OCI-LY7 (cell line): Measurements from ENCODE around the gene UMAD1. TPM values are rescaled to one million over a fixed set of nuclear protein-coding genes. Genes with fewer than 3 reads are reported as not detected.

ENCODE experiments used
- BruUV-seq: library from RNA; stranded (reverse); fragments of 400-500 nt; replicated peaks from 2 replicates; lab custom pipeline; 2021; lab: Mats Ljungman, UMichigan
- CTCF ChIA-PET: fragments of 300-600 bp; sonication (Branson Sonifier 250); formaldehyde crosslinking; loops from one replicate; lab custom pipeline; 2022; ENCODE audit warnings: antibody characterized with exemption; ENCODE audit not compliant: unreplicated experiment; lab: Charles Lee
- POLR2A ChIA-PET: fragments of 300-600 bp; sonication (Branson Sonifier 250); formaldehyde crosslinking; loops from one replicate; lab custom pipeline; 2022; ENCODE audit warnings: antibody characterized with exemption; lab: Charles Lee
- DNase-seq: peaks from one replicate; pipeline ENCODE4 v3.0.0-alpha.2; 2015; ENCODE audit warnings: low spot score
- H2AFZ ChIP-seq: fragments of 200-600 bp; sonication (generic), shearing (Covaris generic); 2 replicates; pipeline ENCODE4 v1.6.1; 2014; ENCODE audit warnings: mild to moderate bottlenecking, antibody characterized with exemption, low read length, moderate library complexity
- H3K27ac ChIP-seq: fragments of 200-600 bp; sonication (generic); 2 replicates; pipeline ENCODE4 v1.5.1; 2014; ENCODE audit warnings: mixed run types, low read depth, mild to moderate bottlenecking, moderate library complexity, low read length, inconsistent platforms; ENCODE audit not compliant: poor library complexity, severe bottlenecking
- H3K36me3 ChIP-seq: fragments of 200-600 bp; sonication (generic); 2 replicates; pipeline ENCODE4 v1.6.1; 2014; ENCODE audit warnings: mild to moderate bottlenecking, antibody characterized with exemption, low read length, moderate library complexity, mixed read lengths; ENCODE audit not compliant: insufficient read depth
- H3K4me1 ChIP-seq: fragments of 200-600 bp; sonication (generic); 2 replicates; pipeline ENCODE4 v1.5.1; 2014; ENCODE audit warnings: mild to moderate bottlenecking, low read length; ENCODE audit not compliant: insufficient read depth, poor library complexity, severe bottlenecking
- H3K4me2 ChIP-seq: fragments of 200-600 bp; sonication (generic); 2 replicates; pipeline ENCODE4 v1.6.1; 2014; ENCODE audit warnings: mild to moderate bottlenecking, low read length
- H3K4me3 ChIP-seq: fragments of 200-600 bp; sonication (generic); 2 replicates; pipeline ENCODE4 v1.5.1; 2014; ENCODE audit warnings: mild to moderate bottlenecking, low read depth, low read length; ENCODE audit not compliant: poor library complexity, severe bottlenecking
- H3K79me2 ChIP-seq: fragments of 200-600 bp; sonication (generic); 2 replicates; pipeline ENCODE4 v1.6.1; 2016; ENCODE audit warnings: low read depth, mild to moderate bottlenecking, low read length, moderate library complexity, mixed read lengths; ENCODE audit not compliant: insufficient read depth
- H3K9me2 ChIP-seq: fragments of 200-600 bp; sonication (generic); 2 replicates; pipeline ENCODE4 v1.6.1; 2016; ENCODE audit warnings: mild to moderate bottlenecking, low read length, mixed read lengths; ENCODE audit not compliant: insufficient read depth
- H3K9me3 ChIP-seq: fragments of 200-600 bp; sonication (generic); 2 replicates; pipeline ENCODE4 v1.6.1; 2014; ENCODE audit warnings: mild to moderate bottlenecking, mixed run types, low read length, mixed read lengths
- H4K20me1 ChIP-seq: fragments of 200-600 bp; sonication (generic); 2 replicates; pipeline ENCODE4 v1.6.1; 2014; ENCODE audit warnings: mild to moderate bottlenecking, antibody characterized with exemption, low read length, moderate library complexity, mixed read lengths; ENCODE audit not compliant: insufficient read depth
- EZH2phosphoT487 ChIP-seq: fragments of 200-600 bp; sonication (generic); IDR thresholded peaks from 2 replicates; pipeline ENCODE4 v1.6.1; 2018; ENCODE audit warnings: low read depth, borderline replicate concordance, mild to moderate bottlenecking, mixed run types, antibody characterized with exemption, low read length, moderate library complexity, mixed read lengths
- intact Hi-C: fragments of 100-400 bp; cut with micrococcal nuclease; formaldehyde crosslinking; loops from one replicate; pipeline ENCODE4 v1.10.0; 2022; ENCODE audit not compliant: unreplicated experiment
- total RNA-seq, 2 experiments: library from RNA; depleted of rRNA in 1 of 2; stranded (reverse); fragments of >200 nt in 1 of 2; shearing (Covaris generic) in 1 of 2; gene quantifications; 2 replicates each; pipeline ENCODE4 v1.2.3, GENCODE V29; 2014 to 2022
- TF ChIP-seq, protein P1 (sequence below): fragments of 200-600 bp; sonication (generic); conservative IDR thresholded peaks from 2 replicates; pipeline ENCODE4 v1.5.1; 2014; ENCODE audit warnings: mild to moderate bottlenecking, antibody characterized with exemption, low read length, moderate library complexity, mixed read lengths

Gene UMAD1
- total RNA-seq, 2 experiments from 2014 or later: 8.7 to 15.2 TPM

DNA sequence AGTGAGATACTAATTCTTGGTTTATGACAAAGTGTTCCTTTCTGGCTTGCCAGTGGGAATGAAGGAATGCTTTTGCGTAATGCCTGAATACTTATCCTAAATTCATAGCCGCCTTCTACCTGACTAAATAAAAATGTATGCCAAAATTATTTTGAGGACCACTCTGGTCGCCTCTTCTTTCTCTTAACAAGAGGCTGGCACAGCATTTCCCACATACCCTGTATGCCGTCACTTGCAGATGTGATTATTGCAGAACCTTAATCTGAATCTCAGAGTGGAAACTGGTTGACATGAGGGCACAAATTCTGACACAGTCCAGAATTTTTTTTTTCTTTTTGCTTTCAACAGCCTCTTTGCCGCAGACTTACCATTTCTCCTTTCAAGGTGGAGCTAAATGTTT is 203.4 kb downstream of the UMAD1 start:
- ChIA-PET CTCF (no interaction called here), POLR2A (interaction anchor here (0.7 to 1.6 kb wide), 2 partner anchors 42 to 111 kb away, joined by 3 to 6 read pairs; no protein-coding TSS in a partner anchor)
- no TSS peak for BruUV-seq

DNA sequence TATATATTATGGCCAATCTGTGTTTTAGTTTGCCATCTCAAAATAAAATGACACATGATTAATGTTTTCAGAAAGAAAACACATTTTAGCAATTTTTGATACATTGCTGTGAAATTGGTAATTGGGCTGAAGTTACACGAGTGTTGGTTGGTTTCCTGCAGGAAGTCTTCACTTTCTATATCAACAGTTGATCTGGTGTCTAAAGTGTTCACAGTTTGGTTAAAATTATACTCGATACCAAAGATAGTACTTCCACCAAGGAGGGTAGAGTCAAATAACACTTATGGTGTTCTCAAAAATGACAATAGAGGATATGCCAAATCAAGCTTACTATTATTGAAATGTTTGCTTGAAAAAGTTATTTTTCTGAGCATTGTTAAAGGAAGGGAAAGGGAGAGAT is 207.7 kb downstream of the UMAD1 start:
- Histone ChIP-seq H3K27ac (no peak overlapping the region), H4K20me1 (no peaks in the 10 kb centered on the region), H3K9me3 (peaks cover 17% of the 10 kb centered on the region), H3K9me2 (no peaks in the 10 kb centered on the region), H3K79me2 (no peaks in the 10 kb centered on the region), H3K4me3 (no peak overlapping the region), H3K36me3 (peaks cover 5% of the 10 kb centered on the region; the same call in 1 of the 2 replicates), H3K4me2 (peak overlapping the region; percentile 31; the same call in 1 of the 2 replicates), H3K4me1 (peaks cover 10% of the 10 kb centered on the region), H2AFZ (no peak overlapping the region)
- ChIA-PET CTCF (no interaction called here), POLR2A (interaction anchor here (0.6 to 1.5 kb wide), 3 partner anchors 10 to 36 kb away, joined by 3 to 8 read pairs (median 4); no protein-coding TSS in a partner anchor)
- no peak for DNase-seq
- BruUV-seq: no TSS peak
- intact Hi-C loops: no loop called here
- no peak for TF ChIP-seq EZH2phosphoT487
- TF ChIP-seq, protein P1, sequence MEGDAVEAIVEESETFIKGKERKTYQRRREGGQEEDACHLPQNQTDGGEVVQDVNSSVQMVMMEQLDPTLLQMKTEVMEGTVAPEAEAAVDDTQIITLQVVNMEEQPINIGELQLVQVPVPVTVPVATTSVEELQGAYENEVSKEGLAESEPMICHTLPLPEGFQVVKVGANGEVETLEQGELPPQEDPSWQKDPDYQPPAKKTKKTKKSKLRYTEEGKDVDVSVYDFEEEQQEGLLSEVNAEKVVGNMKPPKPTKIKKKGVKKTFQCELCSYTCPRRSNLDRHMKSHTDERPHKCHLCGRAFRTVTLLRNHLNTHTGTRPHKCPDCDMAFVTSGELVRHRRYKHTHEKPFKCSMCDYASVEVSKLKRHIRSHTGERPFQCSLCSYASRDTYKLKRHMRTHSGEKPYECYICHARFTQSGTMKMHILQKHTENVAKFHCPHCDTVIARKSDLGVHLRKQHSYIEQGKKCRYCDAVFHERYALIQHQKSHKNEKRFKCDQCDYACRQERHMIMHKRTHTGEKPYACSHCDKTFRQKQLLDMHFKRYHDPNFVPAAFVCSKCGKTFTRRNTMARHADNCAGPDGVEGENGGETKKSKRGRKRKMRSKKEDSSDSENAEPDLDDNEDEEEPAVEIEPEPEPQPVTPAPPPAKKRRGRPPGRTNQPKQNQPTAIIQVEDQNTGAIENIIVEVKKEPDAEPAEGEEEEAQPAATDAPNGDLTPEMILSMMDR: no peak

More for the DNA sequence above, 203.4 kb downstream of the UMAD1 start:
- Histone ChIP-seq H3K9me3 (no peaks in the 10 kb centered on the region), H3K4me3 (no peak overlapping the region), H2AFZ (no peak overlapping the region), H3K79me2 (no peaks in the 10 kb centered on the region), H4K20me1 (no peaks in the 10 kb centered on the region), H3K36me3 (no peaks in the 10 kb centered on the region), H3K4me2 (no peak overlapping the region), H3K27ac (no peak overlapping the region), H3K9me2 (no peaks in the 10 kb centered on the region), H3K4me1 (peaks cover 5% of the 10 kb centered on the region)
- intact Hi-C loops: no loop called here
- TF ChIP-seq EZH2phosphoT487: no peak
- TF ChIP-seq, protein P1: no peak
- DNase-seq: no peak

GRCh38 chr7:7848892-7849291 is 208.3 kb downstream of the UMAD1 start:
- H3K9me3 ChIP-seq: peaks cover 17% of the 10 kb centered on the region
- CTCF ChIA-PET: no interaction called here
- intact Hi-C loops: no loop called here

More at GRCh38 chr7:7848892-7849291, 208.3 kb downstream of the UMAD1 start:
- Histone ChIP-seq H3K27ac (no peak overlapping the region), H3K79me2 (no peaks in the 10 kb centered on the region), H3K36me3 (peaks cover 5% of the 10 kb centered on the region; the same call in 1 of the 2 replicates), H2AFZ (no peak overlapping the region), H4K20me1 (no peaks in the 10 kb centered on the region), H3K4me3 (no peak overlapping the region), H3K4me2 (no peak overlapping the region), H3K9me2 (no peaks in the 10 kb centered on the region), H3K4me1 (peaks cover 10% of the 10 kb centered on the region)
- DNase-seq: no peak
- TF ChIP-seq EZH2phosphoT487: no peak
- TF ChIP-seq, protein P1: no peak
- POLR2A ChIA-PET: interaction anchor here (0.6 to 1.5 kb wide), 2 partner anchors 11 to 601 kb away, joined by 3 read pairs; no protein-coding TSS in a partner anchor
- no TSS peak for BruUV-seq
